ENCODE results near the gene EBLN2.

GRCh38 chr3:73018298-73018697 lies 43.2 kb upstream of the EBLN2 start:
- TF ChIP-seq, protein P1, sequence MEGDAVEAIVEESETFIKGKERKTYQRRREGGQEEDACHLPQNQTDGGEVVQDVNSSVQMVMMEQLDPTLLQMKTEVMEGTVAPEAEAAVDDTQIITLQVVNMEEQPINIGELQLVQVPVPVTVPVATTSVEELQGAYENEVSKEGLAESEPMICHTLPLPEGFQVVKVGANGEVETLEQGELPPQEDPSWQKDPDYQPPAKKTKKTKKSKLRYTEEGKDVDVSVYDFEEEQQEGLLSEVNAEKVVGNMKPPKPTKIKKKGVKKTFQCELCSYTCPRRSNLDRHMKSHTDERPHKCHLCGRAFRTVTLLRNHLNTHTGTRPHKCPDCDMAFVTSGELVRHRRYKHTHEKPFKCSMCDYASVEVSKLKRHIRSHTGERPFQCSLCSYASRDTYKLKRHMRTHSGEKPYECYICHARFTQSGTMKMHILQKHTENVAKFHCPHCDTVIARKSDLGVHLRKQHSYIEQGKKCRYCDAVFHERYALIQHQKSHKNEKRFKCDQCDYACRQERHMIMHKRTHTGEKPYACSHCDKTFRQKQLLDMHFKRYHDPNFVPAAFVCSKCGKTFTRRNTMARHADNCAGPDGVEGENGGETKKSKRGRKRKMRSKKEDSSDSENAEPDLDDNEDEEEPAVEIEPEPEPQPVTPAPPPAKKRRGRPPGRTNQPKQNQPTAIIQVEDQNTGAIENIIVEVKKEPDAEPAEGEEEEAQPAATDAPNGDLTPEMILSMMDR (IDR thresholded peaks at IDR 0.05; ENCODE audit: poor library complexity), result no peak
- TF ChIP-seq EZH2phosphoT487 (IDR thresholded peaks at IDR 0.05; ENCODE audit: low read depth, severe bottlenecking, unreplicated experiment) (no peak), EZH2 (IDR thresholded peaks at IDR 0.05; ENCODE audit: borderline replicate concordance) (no peak)

Data from hepatocyte (in vitro differentiated cells).